ENCODE results near the gene TNFRSF21. TPM values are rescaled to one million over a fixed set of nuclear protein-coding genes. Genes with fewer than 3 reads are reported as not detected.
"Not testable (repeated sequence)": the region's sequence is repeated elsewhere in the genome, so short reads cannot be mapped to it uniquely, and the experiment has no call there.

The TNFRSF21 gene
- total RNA-seq, 1 donor from 2014 or later = 0.29 TPM

DNA sequence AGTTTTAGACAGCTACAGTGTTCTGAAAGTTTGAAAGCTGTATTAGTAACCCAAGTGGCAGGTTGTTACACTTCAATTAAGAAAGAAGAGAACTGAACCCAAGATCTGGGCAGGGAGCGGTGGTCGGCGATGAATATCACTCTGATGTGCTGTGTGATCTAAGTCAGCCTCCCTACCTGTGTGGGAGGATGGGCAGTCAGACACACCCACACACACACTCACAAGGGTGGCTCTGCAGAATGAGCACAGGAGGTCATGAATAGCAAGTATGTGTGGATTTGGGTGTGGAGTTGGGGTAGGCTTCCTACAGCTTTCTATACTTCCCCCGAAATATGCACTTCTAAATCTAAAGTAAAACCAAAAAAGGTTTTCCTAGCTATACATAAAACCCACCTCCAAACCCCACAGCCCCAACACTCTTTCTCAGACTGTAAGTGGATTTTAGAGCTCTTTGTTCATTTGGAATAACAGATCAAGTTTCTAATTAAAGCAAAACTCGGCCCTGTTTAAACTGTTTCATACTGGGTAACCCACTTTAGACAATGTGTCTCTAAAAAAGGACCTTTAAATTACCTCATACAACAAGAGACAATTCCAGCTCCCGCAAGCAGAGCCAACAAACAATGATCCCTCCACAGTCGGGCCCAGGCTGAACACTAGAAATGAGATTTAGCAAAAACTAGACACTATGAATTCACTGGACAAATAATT is 19.4 kb downstream of the TNFRSF21 start:
- intact Hi-C loops (cut with micrococcal nuclease) = no loop called here

- intact Hi-C loops (cut with micrococcal nuclease) = no loop called here
Observed at GRCh38 chr6:47288267-47289090, 21.2 kb downstream of the TNFRSF21 start.

DNA sequence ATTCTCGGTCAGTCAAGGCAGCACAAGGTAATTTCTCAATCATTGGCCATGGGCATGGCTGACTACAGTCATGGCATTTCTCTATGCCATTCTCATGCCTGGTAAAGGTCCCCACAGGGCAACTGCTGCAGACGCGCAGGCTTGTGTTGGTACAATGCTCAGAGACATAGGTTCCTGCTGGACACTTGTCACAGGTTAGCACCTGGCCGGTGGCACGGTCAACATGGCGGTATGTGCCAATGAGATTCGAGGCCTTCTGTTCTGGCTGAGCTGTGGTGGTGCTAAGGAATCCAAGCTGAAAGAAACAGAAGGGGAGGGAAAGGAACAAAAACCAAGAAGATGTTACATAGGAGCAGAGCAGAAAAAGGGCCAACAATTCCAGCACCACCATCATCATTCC is 23.4 kb downstream of the TNFRSF21 start:
- intact Hi-C loops (cut with micrococcal nuclease) = no loop called here

- intact Hi-C loops (cut with micrococcal nuclease) = no loop called here
Observed at GRCh38 chr6:47283993-47284392, 25.7 kb downstream of the TNFRSF21 start.

DNA sequence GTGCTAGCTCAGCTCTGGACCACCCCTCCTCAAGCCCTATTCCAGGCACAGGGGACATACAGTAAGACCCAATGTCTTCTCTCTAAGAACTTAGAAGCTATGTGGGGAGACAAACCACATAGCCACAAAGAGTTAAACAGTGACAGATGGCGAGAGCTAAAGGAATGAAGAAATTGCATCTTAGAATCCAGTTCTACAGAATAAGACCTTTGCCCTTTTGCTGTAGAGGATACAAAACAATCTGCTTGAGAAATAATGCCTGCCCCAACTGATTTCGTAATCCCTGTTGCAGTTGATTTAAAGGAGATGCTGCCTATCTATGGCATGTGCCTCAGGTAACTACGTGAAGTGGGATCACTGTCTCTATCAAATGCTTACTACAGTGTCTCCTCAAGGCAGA is 31.2 kb downstream of the TNFRSF21 start:
- intact Hi-C loops (cut with micrococcal nuclease) = no loop called here

DNA sequence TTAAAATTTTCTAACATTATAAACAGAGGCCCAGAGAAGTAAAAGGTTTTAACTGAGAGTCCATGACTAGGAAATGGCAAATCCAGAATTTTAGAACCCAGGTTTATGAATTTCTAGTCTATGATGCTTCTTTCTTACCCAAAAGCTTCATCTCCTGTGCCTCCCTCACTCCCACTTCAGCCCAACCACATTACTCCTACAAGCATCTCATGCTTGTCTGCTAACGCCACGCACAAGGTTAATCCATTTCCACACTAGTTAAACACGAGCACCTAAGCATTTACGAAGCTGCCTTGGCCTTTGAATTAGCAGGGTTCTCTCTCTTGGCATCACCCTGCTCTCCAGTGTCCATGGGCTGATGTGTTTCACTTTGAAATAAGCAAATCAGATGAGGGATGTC is 32.0 kb downstream of the TNFRSF21 start:
- intact Hi-C loops (cut with micrococcal nuclease) = no loop called here

DNA sequence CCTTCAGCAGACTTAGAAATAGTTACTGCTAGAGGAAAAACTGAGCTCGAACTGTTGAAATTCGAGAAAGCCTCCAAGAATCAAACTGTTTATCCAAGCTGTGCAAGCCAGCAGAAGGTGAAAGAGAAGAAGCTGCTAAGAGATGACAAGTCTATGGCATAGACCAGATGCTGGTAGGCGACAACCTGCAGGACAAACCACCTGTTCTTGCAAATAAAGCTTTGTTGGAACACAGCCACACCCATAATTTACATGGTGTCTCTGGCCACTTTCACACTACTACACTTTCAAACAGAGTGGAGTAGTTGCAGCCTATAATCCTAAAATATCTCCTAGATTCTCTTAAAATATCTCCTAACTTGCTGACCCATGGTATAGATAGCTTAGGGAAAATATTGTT is 33.3 kb downstream of the TNFRSF21 start:
- intact Hi-C loops (cut with micrococcal nuclease) = no loop called here

GRCh38 chr6:47275640-47276039 is 34.1 kb downstream of the TNFRSF21 start:
- intact Hi-C loops (cut with micrococcal nuclease) = no loop called here

DNA sequence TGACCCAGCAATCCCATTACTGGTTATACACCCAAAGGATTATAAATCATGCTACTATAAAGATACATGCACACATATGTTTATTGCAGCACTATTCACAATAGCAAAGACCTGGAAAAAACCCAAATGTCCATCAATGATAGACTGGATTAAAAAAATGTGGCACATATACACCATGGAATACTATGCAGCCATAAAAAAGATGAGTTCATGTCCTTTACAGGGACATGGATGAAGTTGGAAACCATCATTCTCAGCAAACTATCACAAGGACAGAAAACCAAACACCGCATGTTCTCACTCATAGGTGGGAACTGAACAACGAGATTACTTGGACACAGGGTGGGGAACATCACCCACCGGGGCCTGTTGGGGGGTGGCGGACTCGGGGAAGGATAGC is 34.6 kb downstream of the TNFRSF21 start:
- intact Hi-C loops (cut with micrococcal nuclease) = not testable (repeated sequence)

GRCh38 chr6:47268572-47269187 is 41.0 kb downstream of the TNFRSF21 start:
- intact Hi-C loops (cut with micrococcal nuclease) = no loop called here

DNA sequence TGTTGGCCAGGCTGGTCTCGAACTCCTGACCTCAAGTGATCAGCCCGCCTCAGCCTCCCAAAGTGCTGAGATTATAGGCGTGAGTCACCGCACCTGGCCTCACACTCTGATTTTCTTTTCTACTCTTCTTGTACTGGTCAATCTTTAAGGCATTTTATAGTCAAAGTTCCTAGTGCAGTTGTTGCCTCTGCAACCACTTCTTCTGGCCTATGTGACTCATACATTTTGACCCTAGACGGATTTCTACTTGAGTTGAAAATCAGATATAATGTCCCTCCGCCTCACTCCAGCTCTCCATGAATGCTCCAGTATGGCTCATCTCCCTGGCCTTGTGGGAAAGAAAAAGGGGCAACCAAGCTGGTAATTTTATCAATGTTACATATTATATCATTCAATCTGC is 42.4 kb downstream of the TNFRSF21 start:
- intact Hi-C loops (cut with micrococcal nuclease) = no loop called here

DNA sequence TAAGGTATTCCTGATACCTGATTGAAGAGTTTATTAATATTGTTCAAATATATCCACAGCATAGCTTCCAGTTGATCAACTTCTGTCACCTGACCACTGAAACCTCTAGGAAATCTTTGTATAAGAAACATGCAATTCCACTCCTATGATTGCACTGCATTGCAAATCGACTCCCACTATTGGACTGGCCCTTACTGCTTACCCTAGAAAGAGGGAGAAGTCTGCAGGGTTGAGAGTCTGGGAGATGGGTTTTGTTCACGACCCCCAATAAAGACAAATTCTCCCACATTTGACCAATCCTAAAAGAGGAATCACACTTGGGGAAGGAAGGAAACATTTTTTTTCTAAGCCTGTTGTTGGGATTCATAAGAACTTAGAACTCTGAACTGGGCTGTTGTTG is 43.7 kb downstream of the TNFRSF21 start:
- intact Hi-C loops (cut with micrococcal nuclease) = no loop called here

DNA sequence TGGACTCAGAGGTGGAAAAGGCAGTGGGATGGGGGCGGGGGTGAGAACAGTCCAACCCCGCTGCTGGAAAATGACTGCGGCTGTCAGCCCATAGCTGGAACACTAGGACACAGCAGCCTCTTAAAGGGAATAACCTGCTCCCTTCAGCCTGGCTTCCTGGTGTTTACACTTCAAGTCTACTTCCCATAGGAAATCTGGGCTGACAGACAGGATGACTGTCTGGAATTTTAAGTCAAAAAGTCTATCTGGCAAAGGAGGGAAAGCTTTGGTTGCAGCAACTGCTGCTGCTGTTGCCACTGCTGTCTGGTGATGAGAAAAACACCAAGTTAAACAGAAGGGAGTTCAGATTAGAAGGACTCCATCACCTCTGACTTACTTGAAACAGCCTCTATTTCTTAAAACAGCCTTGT is 44.9 kb downstream of the TNFRSF21 start:
- intact Hi-C loops (cut with micrococcal nuclease) = no loop called here

GRCh38 chr6:47263268-47263667 is 46.4 kb downstream of the TNFRSF21 start:
- intact Hi-C loops (cut with micrococcal nuclease) = no loop called here

DNA sequence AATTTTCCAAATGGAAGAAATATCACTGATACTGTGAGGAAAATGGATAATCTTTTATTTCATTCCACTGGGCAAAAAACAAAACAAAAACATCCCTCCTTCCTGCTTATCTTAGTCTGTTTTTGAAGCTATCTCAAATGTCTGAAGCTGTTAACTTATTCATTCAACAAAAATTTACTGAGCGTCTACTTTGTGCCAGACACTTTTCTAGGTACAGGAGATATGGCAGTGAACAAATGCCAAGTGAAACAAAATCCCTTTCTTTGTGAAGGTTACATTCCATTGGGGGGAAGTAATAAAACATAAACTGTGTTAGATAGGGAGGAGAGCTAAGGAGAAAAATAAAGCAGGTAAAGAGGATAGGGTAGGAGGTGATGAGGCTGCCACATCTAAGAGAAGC is 47.5 kb downstream of the TNFRSF21 start:
- intact Hi-C loops (cut with micrococcal nuclease) = no loop called here

DNA sequence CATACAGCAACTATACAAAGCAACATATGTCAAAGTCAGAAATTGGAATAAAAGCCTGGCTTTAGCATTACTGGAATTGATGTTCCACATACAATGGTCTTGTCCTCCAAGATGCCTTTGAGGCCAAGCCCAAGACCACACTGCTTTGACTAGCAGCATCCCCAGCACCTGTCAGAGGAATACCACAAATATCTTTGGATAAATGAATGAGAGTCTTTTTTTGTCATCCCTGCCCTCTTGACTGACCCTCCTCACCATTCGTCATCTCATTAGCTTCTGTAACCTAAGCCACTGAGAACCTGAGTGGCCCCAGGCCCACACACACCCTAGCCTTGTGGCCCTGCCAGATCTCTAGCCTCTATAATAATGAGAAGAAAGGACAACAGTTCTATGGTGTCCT is 48.5 kb downstream of the TNFRSF21 start:
- intact Hi-C loops (cut with micrococcal nuclease) = no loop called here

GRCh38 chr6:47260021-47260420 is 49.7 kb downstream of the TNFRSF21 start:
- intact Hi-C loops (cut with micrococcal nuclease) = no loop called here

DNA sequence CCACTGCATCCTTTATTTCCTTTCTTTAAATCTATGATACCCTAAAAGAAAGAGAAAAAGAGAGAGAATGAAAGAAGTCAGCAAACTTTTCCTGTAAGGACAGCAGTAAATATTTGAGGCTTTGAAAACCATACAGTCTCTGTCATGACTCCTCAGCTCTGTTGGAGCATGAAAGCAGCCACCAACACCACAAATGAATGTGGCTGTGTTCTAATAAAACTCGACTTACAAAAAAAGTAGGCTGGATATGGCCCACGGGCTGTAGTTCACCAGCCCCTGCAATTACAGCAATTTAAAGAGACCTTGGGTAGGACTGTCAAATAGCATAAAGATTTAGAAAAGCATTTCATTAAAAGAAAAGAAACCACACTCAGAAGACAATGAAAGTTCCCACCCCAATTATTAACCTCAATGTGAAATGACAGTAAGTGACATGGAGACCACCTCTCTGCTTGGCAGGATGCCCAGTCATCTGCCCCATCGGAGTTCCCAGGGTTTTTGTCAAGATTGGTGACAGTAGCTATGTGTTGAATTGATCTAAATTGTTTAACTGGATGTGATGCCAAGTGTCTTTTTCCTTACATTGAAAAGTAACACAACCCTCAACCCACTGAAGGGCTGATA is 50.9 kb downstream of the TNFRSF21 start:
- intact Hi-C loops (cut with micrococcal nuclease) = no loop called here

DNA sequence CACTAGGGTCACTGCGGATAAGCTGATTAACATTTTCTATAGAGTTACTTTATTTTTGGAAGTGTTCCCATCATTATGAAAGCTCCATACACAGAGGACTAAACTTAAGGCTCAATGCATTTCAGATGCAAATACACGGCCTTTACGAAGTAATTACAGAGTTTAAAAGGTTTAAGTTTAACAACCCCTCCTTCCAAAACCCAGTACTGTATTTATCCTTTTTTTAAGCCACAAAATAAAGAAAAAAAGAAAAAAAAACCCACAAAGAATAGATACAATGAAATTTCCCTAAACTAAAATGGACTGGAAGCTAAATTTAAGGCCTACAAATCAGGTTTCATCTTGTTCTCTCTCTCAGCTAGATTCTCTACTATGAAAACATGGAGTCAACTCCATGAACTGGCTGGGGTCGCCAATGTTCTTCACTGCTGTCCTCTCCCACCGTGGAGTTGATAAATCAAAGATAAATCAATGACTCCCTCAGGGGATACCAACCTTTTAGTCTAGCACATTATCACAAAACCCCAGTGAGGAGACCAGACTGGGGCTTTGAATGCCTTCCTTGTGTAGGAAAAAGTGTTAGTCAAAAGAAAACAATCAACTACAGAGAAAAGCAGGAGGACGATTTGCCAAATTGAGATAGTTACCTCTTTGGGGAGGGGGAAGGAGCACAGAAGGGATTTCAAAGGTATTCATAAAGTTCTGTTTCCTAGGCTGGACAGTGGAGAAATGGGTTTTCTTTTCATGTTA is 52.5 kb downstream of the TNFRSF21 start:
- intact Hi-C loops (cut with micrococcal nuclease) = no loop called here

GRCh38 chr6:47256361-47256760 is 53.3 kb downstream of the TNFRSF21 start:
- intact Hi-C loops (cut with micrococcal nuclease) = no loop called here

GRCh38 chr6:47254906-47255305 is 54.8 kb downstream of the TNFRSF21 start:
- intact Hi-C loops (cut with micrococcal nuclease) = no loop called here
